Adrenal gland (tissue), 12 donors: ENCODE data around the gene FUT1. TPM values are rescaled to one million over a fixed set of nuclear protein-coding genes. Genes with fewer than 3 reads are reported as not detected.

Source experiments
- DNase-seq, 7 donors: peaks; one replicate each; pipeline ENCODE4 v3.0.0-alpha.2; 2019 to 2020
- H3K27ac ChIP-seq, 5 donors: fragments of 200-600 bp; sonication (generic) in 4 of 5; 1 replicate in 3 of 5; 2 replicates in 2 of 5; pipeline versions ENCODE4 v1.5.1 to v1.8.0; 2016 to 2020; ENCODE audit warnings: mild to moderate bottlenecking in 1 of 5
- H3K27me3 ChIP-seq: fragments of 200-600 bp; 2 replicates; pipeline ENCODE4 v1.8.0; 2021
- H3K36me3 ChIP-seq, 2 donors: fragments of 200-600 bp; replicated peaks in 1 of 2; 1 replicate in 1 of 2; 2 replicates in 1 of 2; pipeline versions ENCODE4 v1.5.1 to v1.8.0; 2018 to 2022
- H3K4me1 ChIP-seq, 2 donors: fragments of 200-600 bp; replicated peaks in 1 of 2; 1 replicate in 1 of 2; 2 replicates in 1 of 2; pipeline versions ENCODE4 v1.5.1 to v1.8.0; 2018 to 2021
- H3K4me3 ChIP-seq, 4 donors: fragments of 200-600 bp; sonication (generic) in 3 of 4; one replicate each; pipeline ENCODE4 v1.5.1; 2016 to 2018
- H3K9me3 ChIP-seq, 3 donors: fragments of 200-600 bp; sonication (generic) in 1 of 3; replicated peaks in 1 of 3; 1 replicate in 2 of 3; 2 replicates in 1 of 3; pipeline versions ENCODE4 v1.5.1 to v1.8.0; 2016 to 2021
- POLR2A ChIP-seq, 2 donors: fragments of 450-650 bp; IDR thresholded peaks; one replicate each; pipeline ENCODE4 v1.6.1; 2017; ENCODE audit warnings: antibody characterized with exemption in 2 of 2, mild to moderate bottlenecking in 2 of 2, moderate library complexity in 1 of 2
- WGBS, 4 donors: extraction: QIAGEN DNeasy Blood & Tissue Kit in 2 of 4; methylation state at CpG; one replicate each; pipeline versions ENCODE4 v1.1.5 to v1.1.7; 2013 to 2017; 5-methylcytosine and 5-hydroxymethylcytosine counted together
- intact Hi-C, 2 donors: fragments of 100-400 bp; cut with DNase I; formaldehyde crosslinking; loops; one replicate each; pipeline versions ENCODE4 v1.14.1 to v1.15.0; 2022 to 2023
- polyA plus RNA-seq, 3 donors: library from polyadenylated mRNA; stranded (reverse); fragments of 200-250 nt in 2 of 3; fragments of 350-450 nt in 1 of 3; fragmentation: Illumina TruSeq in 1 of 3; extraction: RNeasy Lipid Tissue Mini Kit (QIAGEN cat#74804) in 1 of 3; gene quantifications; one replicate each; pipeline ENCODE4 v1.2.3, GENCODE V29; 2013 to 2014
- total RNA-seq, 9 donors: library from RNA; depleted of rRNA in 4 of 9; stranded (reverse); fragments of >200 nt in 4 of 9; fragments of 120-200 nt in 1 of 9; fragmentation: NEBNext Ultra II Directional in 1 of 9; extraction: Animal tissue kit (Norgen Biotek cat#: 25700) in 1 of 9; gene quantifications; one replicate each; pipeline versions ENCODE4 v1.1.0 to v1.2.4, GENCODE V29; 2013 to 2023
- TF ChIP-seq, protein P1 (sequence below), 6 experiments: fragments of 450-650 bp in 4 of 6; fragments of 200-600 bp in 2 of 6; sonication (generic) in 1 of 6; IDR thresholded peaks; 1 replicate in 5 of 6; 2 replicates in 1 of 6; pipeline versions ENCODE4 v1.5.1 to v1.8.0; 2016 to 2021; ENCODE audit warnings: antibody characterized with exemption in 6 of 6, mild to moderate bottlenecking in 2 of 6, moderate library complexity in 1 of 6
- donor health status: healthy with polysubstance abuse.
- donor health status: Bipolar disorder and iron deficiency.
- donor health status: DM: yes; HTN: yes; CAD: no.
- donor health status: DM: no; HTN: no; CAD: no.
- donor health status: DM: no; HTN: no; CAD: no.
- donor health status: DM: yes; HTN: yes; CAD: no.

Gene FUT1
- total and polyA plus RNA-seq, 12 donors: 1.2 to 4.5 (median 2.0) TPM

DNA sequence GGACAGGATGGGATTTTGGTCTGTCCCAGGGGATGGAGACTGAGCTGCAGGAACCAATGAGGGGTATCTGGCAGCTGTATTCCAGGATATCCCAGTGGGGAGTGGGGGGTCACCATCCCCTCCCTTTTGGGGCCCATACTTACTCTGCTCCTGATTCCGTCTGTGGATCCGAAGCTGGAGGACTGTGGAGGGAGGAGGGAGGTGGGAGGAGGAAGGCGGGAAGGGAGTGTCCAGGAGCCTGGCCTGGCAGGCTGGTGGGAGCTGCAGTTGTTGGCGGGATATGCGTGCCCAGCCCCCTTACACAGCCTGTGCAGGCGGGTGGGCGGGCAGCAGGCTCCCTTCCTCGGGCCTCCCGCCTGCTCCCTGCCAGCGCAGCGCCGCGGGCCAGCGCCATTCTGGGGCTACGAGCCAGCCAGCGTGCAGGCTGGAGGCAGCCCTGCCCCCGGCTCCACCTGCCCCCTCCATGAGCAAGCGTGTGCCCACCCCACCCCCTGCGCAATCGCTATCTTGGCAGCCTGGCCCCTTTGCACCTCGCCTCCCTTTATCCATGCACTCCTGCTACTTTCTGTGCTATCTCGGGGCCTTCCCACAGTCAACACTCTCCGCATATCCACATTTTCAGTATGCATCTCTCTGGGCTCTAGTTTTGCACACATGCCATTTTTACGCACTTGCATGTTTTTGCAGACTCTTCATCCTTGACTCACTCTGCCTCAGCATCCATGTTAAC lies 35.7 kb downstream of the FUT1 start:
- intact Hi-C loops: no loop called here
- Histone ChIP-seq H3K9me3 (no peaks in the 10 kb centered on the region), H3K27ac (peak overlapping the region in 4 of 5 donors; percentile 40 to 74 (median 58)), H3K27me3 (no peaks in the 10 kb centered on the region), H3K36me3 (no peaks in the 10 kb centered on the region), H3K4me3 (peak overlapping the region in 1 of 4 donors; percentile 26), H3K4me1 (peaks cover 41 to 61% of the 10 kb centered on the region in 2 donors)
- no peak for TF ChIP-seq POLR2A (IDR thresholded peaks at IDR 0.05)
- TF ChIP-seq, protein P1, sequence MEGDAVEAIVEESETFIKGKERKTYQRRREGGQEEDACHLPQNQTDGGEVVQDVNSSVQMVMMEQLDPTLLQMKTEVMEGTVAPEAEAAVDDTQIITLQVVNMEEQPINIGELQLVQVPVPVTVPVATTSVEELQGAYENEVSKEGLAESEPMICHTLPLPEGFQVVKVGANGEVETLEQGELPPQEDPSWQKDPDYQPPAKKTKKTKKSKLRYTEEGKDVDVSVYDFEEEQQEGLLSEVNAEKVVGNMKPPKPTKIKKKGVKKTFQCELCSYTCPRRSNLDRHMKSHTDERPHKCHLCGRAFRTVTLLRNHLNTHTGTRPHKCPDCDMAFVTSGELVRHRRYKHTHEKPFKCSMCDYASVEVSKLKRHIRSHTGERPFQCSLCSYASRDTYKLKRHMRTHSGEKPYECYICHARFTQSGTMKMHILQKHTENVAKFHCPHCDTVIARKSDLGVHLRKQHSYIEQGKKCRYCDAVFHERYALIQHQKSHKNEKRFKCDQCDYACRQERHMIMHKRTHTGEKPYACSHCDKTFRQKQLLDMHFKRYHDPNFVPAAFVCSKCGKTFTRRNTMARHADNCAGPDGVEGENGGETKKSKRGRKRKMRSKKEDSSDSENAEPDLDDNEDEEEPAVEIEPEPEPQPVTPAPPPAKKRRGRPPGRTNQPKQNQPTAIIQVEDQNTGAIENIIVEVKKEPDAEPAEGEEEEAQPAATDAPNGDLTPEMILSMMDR (IDR thresholded peaks at IDR 0.05): no peak
- DNase-seq: peak in 6 of 7 donors; percentile 59 to 73 (median 64)
- WGBS, 4 donors: 10 to 36% (median 15%) methylated on average over 8 to 24 of the region's 24 CpGs

DNA sequence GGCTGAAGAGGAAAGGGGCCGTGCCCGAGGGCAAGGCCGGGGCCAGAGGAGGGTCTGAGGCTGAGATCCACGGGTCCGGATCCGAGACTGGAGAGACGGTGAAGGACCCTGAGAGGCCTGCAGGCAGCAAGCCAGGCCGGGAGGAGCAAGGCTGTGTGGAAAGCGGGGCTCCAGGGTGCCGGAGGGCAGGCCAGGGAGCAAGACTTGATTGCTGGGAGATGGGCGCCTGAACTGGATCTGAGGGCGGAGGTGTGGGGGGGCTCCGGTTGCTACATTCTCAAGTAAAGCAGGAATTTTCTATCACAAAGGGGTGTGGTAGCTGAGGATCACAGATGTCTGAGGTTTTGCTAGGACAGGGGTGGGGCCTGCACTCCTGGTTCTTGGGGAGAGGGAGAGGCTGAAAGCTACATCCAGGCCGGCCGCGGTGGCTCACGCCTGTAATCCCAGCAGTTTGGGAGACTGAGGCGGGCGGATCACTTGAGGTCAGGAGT lies 36.7 kb downstream of the FUT1 start:
- Histone ChIP-seq H3K9me3 (no peaks in the 10 kb centered on the region), H3K36me3 (no peaks in the 10 kb centered on the region), H3K4me1 (peaks cover 41 to 61% of the 10 kb centered on the region in 2 donors), H3K4me3 (no peak overlapping the region), H3K27ac (peak overlapping the region in 3 of 5 donors; percentile 40 to 68 (median 45)), H3K27me3 (no peaks in the 10 kb centered on the region)
- peak in 1 of 7 donors; percentile 48 for DNase-seq
- intact Hi-C loops: no loop called here
- WGBS, 4 donors: 56 to 64% (median 61%) methylated on average over 18 to 19 of the region's 19 CpGs
- TF ChIP-seq, protein P1 (IDR thresholded peaks at IDR 0.05): no peak
- no peak for TF ChIP-seq POLR2A (IDR thresholded peaks at IDR 0.05)

DNA sequence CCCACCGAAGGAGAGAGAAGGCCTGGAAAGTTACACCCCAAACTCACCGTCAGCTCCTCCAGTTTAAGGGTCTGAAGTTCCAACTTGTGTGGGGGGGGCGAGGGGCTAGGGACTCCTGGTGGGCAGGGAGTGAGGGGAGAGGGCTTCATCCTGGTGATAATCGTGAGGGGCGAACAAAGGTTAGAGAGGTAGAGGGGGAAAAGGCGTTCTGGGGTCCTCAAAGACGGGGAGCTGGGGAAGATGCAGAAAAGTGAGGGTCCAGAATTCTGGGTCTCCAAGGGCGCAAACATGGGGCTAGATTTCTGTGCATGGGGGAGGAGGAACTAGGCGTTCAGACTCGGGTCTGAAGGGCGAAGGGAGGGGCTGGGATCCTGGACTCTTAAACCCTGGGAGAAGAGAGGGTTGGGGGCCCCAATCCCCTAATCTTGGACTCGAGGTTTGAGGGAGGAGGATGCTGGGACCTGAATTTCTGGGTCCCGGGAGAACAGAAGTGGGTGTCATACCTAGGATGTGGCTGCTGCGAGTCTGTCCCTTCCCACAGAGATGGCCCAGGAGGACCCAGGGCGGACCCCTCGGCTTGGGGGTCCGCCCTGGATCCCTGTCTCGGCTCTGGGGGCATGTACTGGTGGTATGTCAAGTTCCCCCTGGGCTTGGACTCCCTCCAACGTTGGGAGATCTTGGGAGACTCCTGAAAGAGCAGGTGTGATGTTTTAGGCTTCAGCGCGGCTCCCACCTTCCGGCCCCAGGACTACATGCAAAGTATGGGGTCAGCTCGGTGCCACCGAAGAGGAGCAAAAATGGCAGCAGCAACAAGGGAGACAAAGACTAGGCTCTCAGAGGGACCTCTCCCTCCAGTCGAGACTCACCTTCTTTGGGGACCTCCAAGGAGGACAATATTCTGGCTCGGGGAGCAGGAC lies 37.4 kb downstream of the FUT1 start:
- no peaks in the 10 kb centered on the region for H3K9me3 ChIP-seq
- H3K27ac ChIP-seq: peak overlapping the region in 4 of 5 donors; percentile 57 to 77 (median 70)
- H3K27me3 ChIP-seq: no peaks in the 10 kb centered on the region
- intact Hi-C loops: no loop called here
- TF ChIP-seq, protein P1 (IDR thresholded peaks at IDR 0.05): no peak
- no peak for TF ChIP-seq POLR2A (IDR thresholded peaks at IDR 0.05)
- peak overlapping the region in 2 of 4 donors; percentile 16 to 47 for H3K4me3 ChIP-seq
- peaks cover 38 to 56% of the 10 kb centered on the region in 2 donors for H3K4me1 ChIP-seq
- H3K36me3 ChIP-seq: no peaks in the 10 kb centered on the region
- DNase-seq: peak in 3 of 7 donors; percentile 59 to 75 (median 67)
- WGBS, 4 donors: 58 to 60% (median 59%) methylated on average over 20 to 26 of the region's 26 CpGs
